Mesodermal cell (in vitro differentiated cells): Measurements from ENCODE around the gene SORBS2.

Experiments
- H3K27ac ChIP-seq: 2 replicates; pipeline ENCODE4 v1.7.0; 2013; ENCODE audit warnings: mild to moderate bottlenecking, low read depth, low read length, moderate library complexity; ENCODE audit not compliant: severe bottlenecking
- H3K36me3 ChIP-seq: 2 replicates; pipeline ENCODE4 v1.7.1; 2013; ENCODE audit warnings: mild to moderate bottlenecking, low read length, moderate library complexity; ENCODE audit not compliant: control insufficient read depth, insufficient read depth
- H3K4me1 ChIP-seq: one replicate; pipeline ENCODE4 v1.7.1; 2013; ENCODE audit warnings: mild to moderate bottlenecking, low read length; ENCODE audit not compliant: insufficient read depth, control insufficient read depth, poor library complexity, severe bottlenecking
- H3K4me3 ChIP-seq: 2 replicates; pipeline ENCODE4 v1.7.0; 2013; ENCODE audit warnings: low read length, control low read depth, mild to moderate bottlenecking; ENCODE audit not compliant: insufficient read depth, poor library complexity, severe bottlenecking; ENCODE audit errors: extremely low read depth
- H3K9me3 ChIP-seq: 2 replicates; pipeline ENCODE4 v1.7.1; 2013; ENCODE audit warnings: mild to moderate bottlenecking, low read length, moderate library complexity; ENCODE audit not compliant: control insufficient read depth
- WGBS, 2 experiments: methylation state at CpG; one replicate each; pipeline ENCODE4 v1.1.5; 2013; ENCODE audit warnings: missing lambda C conversion rate in 2 of 2; ENCODE audit not compliant: insufficient coverage in 2 of 2; 5-methylcytosine and 5-hydroxymethylcytosine counted together

The SORBS2 gene

GRCh38 chr4:185540487-185541120 lies 271.4 kb downstream of the SORBS2 start:
- 100% methylated on average over 1 of the region's 3 CpGs; no CpG with 5 or more reads in 1 of the 2 experiments for WGBS, 2 experiments
- no peaks in the 10 kb centered on the region for H3K9me3 ChIP-seq
- no peaks in the 10 kb centered on the region for H3K4me1 ChIP-seq
- H3K4me3 ChIP-seq = no peak overlapping the region
- H3K36me3 ChIP-seq = no peaks in the 10 kb centered on the region
- no peak overlapping the region for H3K27ac ChIP-seq

GRCh38 chr4:185540040-185540439 lies 272.0 kb downstream of the SORBS2 start:
- H3K4me1 ChIP-seq = no peaks in the 10 kb centered on the region
- no peaks in the 10 kb centered on the region for H3K9me3 ChIP-seq
- no peak overlapping the region for H3K4me3 ChIP-seq
- no peaks in the 10 kb centered on the region for H3K36me3 ChIP-seq
- H3K27ac ChIP-seq = no peak overlapping the region
- 72 to 79% methylated on average over 8 of the region's 8 CpGs for WGBS, 2 experiments

GRCh38 chr4:185538806-185539205 lies 273.2 kb downstream of the SORBS2 start:
- no peaks in the 10 kb centered on the region for H3K4me1 ChIP-seq
- WGBS, 2 experiments = 67 to 70% methylated on average over 1 of the region's 1 CpG

GRCh38 chr4:185536411-185536709 lies 275.6 kb downstream of the SORBS2 start:
- Histone ChIP-seq H3K36me3 (no peaks in the 10 kb centered on the region), H3K4me3 (no peak overlapping the region), H3K27ac (no peak overlapping the region), H3K4me1 (no peaks in the 10 kb centered on the region), H3K9me3 (no peaks in the 10 kb centered on the region)
- WGBS, 2 experiments = 56 to 75% methylated on average over 1 of the region's 4 CpGs

More at GRCh38 chr4:185538806-185539205, 273.2 kb downstream of the SORBS2 start:
- H3K4me3 ChIP-seq = no peak overlapping the region
- H3K36me3 ChIP-seq = no peaks in the 10 kb centered on the region
- no peak overlapping the region for H3K27ac ChIP-seq
- H3K9me3 ChIP-seq = no peaks in the 10 kb centered on the region

- H3K9me3 ChIP-seq = no peaks in the 10 kb centered on the region
These were observed 276.2 kb downstream of the SORBS2 start for GRCh38 chr4:185535612-185536410.

More at GRCh38 chr4:185535612-185536410, 276.2 kb downstream of the SORBS2 start:
- Histone ChIP-seq H3K4me3 (peak overlapping the region; percentile 77), H3K36me3 (no peaks in the 10 kb centered on the region), H3K4me1 (no peaks in the 10 kb centered on the region), H3K27ac (no peak overlapping the region)
- 8 to 9% methylated on average over 22 to 23 of the region's 32 CpGs for WGBS, 2 experiments
